HCT116 (cell line): ENCODE results near the gene DZIP3. TPM values are rescaled to one million over a fixed set of nuclear protein-coding genes. Genes with fewer than 3 reads are reported as not detected.

Experiments
- ATAC-seq: fragments of 200-7000 bp; cut with Tn5 transposase; 2 replicates; pipeline ENCODE4 v1.9.1; 2020; ENCODE audit warnings: mild to moderate bottlenecking, moderate library complexity
- BruUV-seq: library from RNA; stranded (reverse); fragments of 400-500 nt; replicated peaks from 2 replicates; lab custom pipeline; 2021; lab: Mats Ljungman, UMichigan
- CTCF ChIA-PET: fragments of 300-600 bp; sonication (Branson Sonifier 250); formaldehyde crosslinking; loops from one replicate; lab custom pipeline; 2021; ENCODE audit warnings: antibody characterized with exemption; lab: Charles Lee
- POLR2A ChIA-PET: fragments of 300-600, 350-600 bp; sonication (Branson Sonifier 250); formaldehyde crosslinking; loops from one replicate; lab custom pipeline; 2021; ENCODE audit warnings: antibody characterized with exemption; lab: Charles Lee
- RAD21 ChIA-PET, 2 experiments: fragments of 300-600 bp; sonication (Branson Sonifier 250); formaldehyde crosslinking; loops; one replicate each; lab custom pipeline; 2023; ENCODE audit warnings: low total read pairs in 2 of 2; ENCODE audit not compliant: uncharacterized antibody in 2 of 2, unreplicated experiment in 2 of 2, low non-redundant PET in 1 of 2; lab: Charles Lee
- DNase-seq: peaks from one replicate; pipeline ENCODE4 v3.0.0-alpha.2; 2010; ENCODE audit warnings: low read depth, low spot score
- H2AFZ ChIP-seq: fragments of 200-600 bp; shearing (Covaris generic), sonication (generic); 2 replicates; pipeline ENCODE4 v1.6.1; 2017; ENCODE audit warnings: low read depth, mixed run types, mixed read lengths, antibody characterized with exemption, low read length; ENCODE audit not compliant: poor library complexity, severe bottlenecking
- H3K27ac ChIP-seq: 2 replicates; pipeline ENCODE4 v1.5.1; 2012; ENCODE audit warnings: low read depth, low read length
- H3K27me3 ChIP-seq: fragments of 200-600 bp; sonication (generic); 2 replicates; pipeline ENCODE4 v1.6.1; 2016; ENCODE audit warnings: mixed run types, low read length, mixed read lengths; ENCODE audit not compliant: insufficient read depth
- H3K36me3 ChIP-seq, 2 experiments: fragments of 200-500 bp in 1 of 2; fragments of 200-600 bp in 1 of 2; sonication (Bioruptor generic) in 1 of 2; sonication (generic) in 1 of 2; 2 replicates each; pipeline versions ENCODE4 v1.5.1 to v1.6.1; 2014 to 2016; ENCODE audit warnings: low read length in 2 of 2, inconsistent platforms in 1 of 2, mixed read lengths in 1 of 2, mixed run types in 1 of 2; ENCODE audit not compliant: insufficient read depth in 2 of 2, control insufficient read depth in 1 of 2
- H3K4me1 ChIP-seq, 2 experiments: fragments of 200-600 bp in 1 of 2; sonication (generic) in 1 of 2; 2 replicates each; pipeline versions ENCODE4 v1.5.1 to v1.6.1; 2012 to 2017; ENCODE audit warnings: low read length in 2 of 2, inconsistent platforms in 1 of 2, mild to moderate bottlenecking in 1 of 2, mixed read lengths in 1 of 2, mixed run types in 1 of 2, moderate library complexity in 1 of 2; ENCODE audit not compliant: insufficient read depth in 2 of 2, control insufficient read depth in 1 of 2
- H3K4me2 ChIP-seq: fragments of 200-600 bp; sonication (generic); 2 replicates; pipeline ENCODE4 v1.6.1; 2017; ENCODE audit warnings: mixed run types, low read length, mixed read lengths
- H3K4me3 ChIP-seq, 2 experiments: fragments of 200-600 bp in 1 of 2; sonication (generic) in 1 of 2; replicated peaks in 1 of 2; 2 replicates each; pipeline ENCODE4 v1.5.1; 2011 to 2016; ENCODE audit warnings: low read length in 2 of 2, control low read depth in 1 of 2, low read depth in 1 of 2, mild to moderate bottlenecking in 1 of 2, mixed read lengths in 1 of 2, mixed run types in 1 of 2
- H3K79me2 ChIP-seq: fragments of 200-600 bp; sonication (generic); 2 replicates; pipeline ENCODE4 v1.6.1; 2017; ENCODE audit warnings: mild to moderate bottlenecking, mixed run types, low read length, moderate library complexity, mixed read lengths; ENCODE audit not compliant: insufficient read depth
- H3K9ac ChIP-seq: fragments of 200-600 bp; sonication (generic); 2 replicates; pipeline ENCODE4 v1.6.1; 2016; ENCODE audit warnings: low read length, mixed read lengths
- H3K9me2 ChIP-seq: fragments of 200-600 bp; sonication (generic), shearing (Covaris generic); 2 replicates; pipeline ENCODE4 v1.6.1; 2017; ENCODE audit warnings: mixed run types, mild to moderate bottlenecking, moderate library complexity; ENCODE audit not compliant: insufficient read depth
- H3K9me3 ChIP-seq, 2 experiments: fragments of 200-500 bp in 1 of 2; fragments of 200-600 bp in 1 of 2; sonication (Bioruptor generic) in 1 of 2; sonication (generic) in 1 of 2; 2 replicates each; pipeline ENCODE4 v1.6.1; 2014 to 2017; ENCODE audit warnings: low read length in 2 of 2, mixed read lengths in 2 of 2, inconsistent platforms in 1 of 2, low read depth in 1 of 2, mild to moderate bottlenecking in 1 of 2, mixed run types in 1 of 2, moderate library complexity in 1 of 2; ENCODE audit not compliant: control insufficient read depth in 1 of 2, insufficient read depth in 1 of 2
- H4K20me1 ChIP-seq: fragments of 200-600 bp; sonication (generic), shearing (Covaris generic); 2 replicates; pipeline ENCODE4 v1.6.1; 2017; ENCODE audit warnings: mixed run types, mild to moderate bottlenecking, moderate library complexity; ENCODE audit not compliant: insufficient read depth
- CEBPB ChIP-seq: IDR thresholded peaks from 2 replicates; pipeline ENCODE4 v1.6.1; 2012; ENCODE audit warnings: low read depth
- EZH2 ChIP-seq: fragments of 200-600 bp; sonication (generic); IDR thresholded peaks from 2 replicates; pipeline ENCODE4 v1.6.1; 2017; ENCODE audit warnings: antibody characterized with exemption, mixed run types
- JUND ChIP-seq: IDR thresholded peaks from 2 replicates; pipeline ENCODE4 v1.6.1; 2012
- POLR2A ChIP-seq: IDR thresholded peaks from 2 replicates; pipeline ENCODE4 v1.7.0; 2011; ENCODE audit warnings: borderline replicate concordance; ENCODE audit not compliant: insufficient read depth, insufficient read length; ENCODE audit errors: extremely low read depth
- RAD21 ChIP-seq: IDR thresholded peaks from 2 replicates; pipeline ENCODE4 v1.6.1; 2012; ENCODE audit warnings: low read depth, mild to moderate bottlenecking
- REST ChIP-seq: IDR thresholded peaks from 2 replicates; pipeline ENCODE4 v1.6.1; 2012; ENCODE audit warnings: low read depth
- ZNF274 ChIP-seq: fragments of 200-500 bp; sonication (Bioruptor generic); IDR thresholded peaks from 2 replicates; pipeline ENCODE4 v1.6.1; 2014; ENCODE audit warnings: mild to moderate bottlenecking, low read depth, low read length, inconsistent platforms
- intact Hi-C: fragments of 100-400 bp; cut with micrococcal nuclease; formaldehyde crosslinking; loops from 2 replicates; pipeline ENCODE4 v1.10.0; 2022
- total RNA-seq: library from RNA; stranded (reverse); gene quantifications from one replicate; pipeline ENCODE4 v1.2.1, GENCODE V29; 2021; ENCODE audit not compliant: unreplicated experiment
- TF ChIP-seq, protein P1 (sequence below): IDR thresholded peaks from 2 replicates; pipeline ENCODE4 v1.6.1; 2012

The DZIP3 gene
- total RNA-seq, 1 experiment from 2014 or later: 19.4 TPM

GRCh38 chr3:108605028-108605427 lies 15.5 kb downstream of the DZIP3 start:
- DNase-seq: no peak
- Histone ChIP-seq H3K9ac (no peak overlapping the region), H2AFZ (no peak overlapping the region)
- TF ChIP-seq ZNF274 (no peak), EZH2 (no peak), POLR2A (no peak)
- TF ChIP-seq, protein P1, sequence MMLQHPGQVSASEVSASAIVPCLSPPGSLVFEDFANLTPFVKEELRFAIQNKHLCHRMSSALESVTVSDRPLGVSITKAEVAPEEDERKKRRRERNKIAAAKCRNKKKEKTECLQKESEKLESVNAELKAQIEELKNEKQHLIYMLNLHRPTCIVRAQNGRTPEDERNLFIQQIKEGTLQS: no peak
- TF ChIP-seq, all 23 proteins: peak for 0
- Histone ChIP-seq H3K4me1 (no peaks in the 10 kb centered on the region), H3K27me3 (no peaks in the 10 kb centered on the region), H3K4me3 (no peak overlapping the region), H3K4me2 (no peak overlapping the region), H3K36me3 (0 out of 4 replicates have a peak, but pooled peaks cover 0 to 3% of the 10 kb centered on the region in 2 experiments), H3K79me2 (no peaks in the 10 kb centered on the region), H3K9me3 (no peaks in the 10 kb centered on the region), H3K9me2 (no peaks in the 10 kb centered on the region), H4K20me1 (no peaks in the 10 kb centered on the region), H3K27ac (no peak overlapping the region)
- ChIA-PET RAD21 (no interaction called here), CTCF (no interaction called here), POLR2A (no interaction called here)
- ATAC-seq: no peak
- intact Hi-C loops: no loop called here
- BruUV-seq: no TSS peak

GRCh38 chr3:108605491-108605890 lies 16.0 kb downstream of the DZIP3 start:
- TF ChIP-seq JUND (no peak), EZH2 (no peak), REST (no peak), CEBPB (no peak), RAD21 (no peak)
- TF ChIP-seq, all 23 proteins: peak for 0
- ATAC-seq: no peak
- H3K4me3 ChIP-seq: no peak overlapping the region

More at GRCh38 chr3:108605491-108605890, 16.0 kb downstream of the DZIP3 start:
- Histone ChIP-seq H4K20me1 (no peaks in the 10 kb centered on the region), H3K9me2 (no peaks in the 10 kb centered on the region), H3K9ac (no peak overlapping the region), H3K27ac (no peak overlapping the region), H2AFZ (no peak overlapping the region), H3K4me2 (no peak overlapping the region), H3K79me2 (no peaks in the 10 kb centered on the region), H3K27me3 (no peaks in the 10 kb centered on the region), H3K9me3 (no peaks in the 10 kb centered on the region), H3K4me1 (no peaks in the 10 kb centered on the region), H3K36me3 (0 out of 4 replicates have a peak, but pooled peaks cover 0 to 3% of the 10 kb centered on the region in 2 experiments)
- ChIA-PET CTCF (no interaction called here), RAD21 (no interaction called here), POLR2A (no interaction called here)
- BruUV-seq: no TSS peak
- intact Hi-C loops: no loop called here
- DNase-seq: no peak
